ENCODE measurements around the gene LARP1B.

DNA sequence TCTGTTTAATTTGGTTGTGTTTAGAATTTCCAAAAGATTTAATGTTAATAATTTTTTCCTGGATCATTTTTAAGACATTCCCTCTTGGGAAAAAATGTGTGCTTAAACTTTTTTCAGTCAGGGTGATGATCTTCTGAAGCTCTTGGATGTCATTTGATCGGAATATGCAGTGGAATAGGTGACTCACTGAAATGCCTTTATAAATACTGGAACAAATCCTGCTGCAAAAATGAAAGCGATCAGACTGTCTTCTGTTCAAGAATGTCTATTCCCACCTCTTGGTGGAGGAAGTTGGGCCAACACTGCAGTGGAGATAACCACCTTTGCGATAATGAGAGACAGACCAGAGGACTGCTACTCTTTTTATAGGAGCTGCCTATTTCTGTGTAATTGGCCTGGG lies 46.7 kb downstream of the LARP1B start:
- TF ChIP-seq, protein P1, sequence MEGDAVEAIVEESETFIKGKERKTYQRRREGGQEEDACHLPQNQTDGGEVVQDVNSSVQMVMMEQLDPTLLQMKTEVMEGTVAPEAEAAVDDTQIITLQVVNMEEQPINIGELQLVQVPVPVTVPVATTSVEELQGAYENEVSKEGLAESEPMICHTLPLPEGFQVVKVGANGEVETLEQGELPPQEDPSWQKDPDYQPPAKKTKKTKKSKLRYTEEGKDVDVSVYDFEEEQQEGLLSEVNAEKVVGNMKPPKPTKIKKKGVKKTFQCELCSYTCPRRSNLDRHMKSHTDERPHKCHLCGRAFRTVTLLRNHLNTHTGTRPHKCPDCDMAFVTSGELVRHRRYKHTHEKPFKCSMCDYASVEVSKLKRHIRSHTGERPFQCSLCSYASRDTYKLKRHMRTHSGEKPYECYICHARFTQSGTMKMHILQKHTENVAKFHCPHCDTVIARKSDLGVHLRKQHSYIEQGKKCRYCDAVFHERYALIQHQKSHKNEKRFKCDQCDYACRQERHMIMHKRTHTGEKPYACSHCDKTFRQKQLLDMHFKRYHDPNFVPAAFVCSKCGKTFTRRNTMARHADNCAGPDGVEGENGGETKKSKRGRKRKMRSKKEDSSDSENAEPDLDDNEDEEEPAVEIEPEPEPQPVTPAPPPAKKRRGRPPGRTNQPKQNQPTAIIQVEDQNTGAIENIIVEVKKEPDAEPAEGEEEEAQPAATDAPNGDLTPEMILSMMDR (conservative IDR thresholded peaks at IDR 0.05; ENCODE audit: low read depth, low read length): no peak
- no peak for TF ChIP-seq EZH2 (IDR thresholded peaks at IDR 0.05; ENCODE audit: borderline replicate concordance, low read depth, low read length, poor library complexity, severe bottlenecking)

All from A673 (cell line).